Measurements from ENCODE around the gene C14orf93.

DNA sequence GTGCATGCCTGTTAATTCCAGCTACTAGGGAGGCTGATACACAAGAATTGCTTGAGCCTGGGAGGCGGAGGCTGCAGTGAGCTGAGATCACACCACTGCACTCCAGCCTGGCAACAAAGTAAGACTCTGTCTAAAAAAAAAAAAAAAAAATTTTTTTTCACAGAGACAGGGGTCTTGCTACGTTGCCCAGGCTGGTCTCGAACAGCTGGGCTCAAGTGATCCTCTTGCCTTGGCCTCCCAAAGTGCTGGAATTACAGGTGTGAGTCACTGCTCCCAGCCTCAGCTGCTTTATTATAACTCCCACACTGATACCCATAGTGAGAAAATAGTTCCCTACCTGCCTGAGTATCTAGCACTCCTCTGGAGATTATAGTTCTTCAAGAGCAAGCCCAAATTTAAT, 64.3 kb downstream of the C14orf93 start:
- TF ChIP-seq CTCF (IDR thresholded peaks at IDR 0.05) (no peak), POLR2A (IDR thresholded peaks at IDR 0.05; ENCODE audit: low read depth) (no peak), POLR2AphosphoS5 (IDR thresholded peaks at IDR 0.05) (no peak), EP300 (IDR thresholded peaks at IDR 0.05) (no peak)

Data from esophagus muscularis mucosa (tissue), 4 donors.